Cardiac fibroblast (primary cell): ENCODE measurements around the gene TRNP1.

Source experiments
- DNase-seq, 2 donors: peaks; one replicate each; pipeline versions ENCODE4 v3.0.0 to v3.0.0-alpha.2; 2010; ENCODE audit warnings: low read depth in 2 of 2
- H3K4me3 ChIP-seq, 2 donors: replicated peaks in 1 of 2; 1 replicate in 1 of 2; 2 replicates in 1 of 2; pipeline ENCODE4 v1.5.1; 2011; ENCODE audit warnings: low read depth in 2 of 2, low read length in 2 of 2, mild to moderate bottlenecking in 2 of 2, moderate library complexity in 1 of 2
- CTCF ChIP-seq: IDR thresholded peaks from one replicate; pipeline ENCODE4 v1.5.1; 2011; ENCODE audit warnings: low read depth, mild to moderate bottlenecking, low read length, inconsistent platforms

TRNP1 gene

GRCh38 chr1:27033043-27033746 is 39.7 kb downstream of the TRNP1 start:
- H3K4me3 ChIP-seq: no peak overlapping the region
- no peak for DNase-seq
- no peak for TF ChIP-seq CTCF

- no peak overlapping the region for H3K4me3 ChIP-seq
- no peak for TF ChIP-seq CTCF
- DNase-seq: no peak
Observed at GRCh38 chr1:27035344-27035743, 41.9 kb downstream of the TRNP1 start.

- TF ChIP-seq CTCF: no peak
- DNase-seq: no peak
- H3K4me3 ChIP-seq: no peak overlapping the region
Observed at GRCh38 chr1:27036718-27037117, 43.2 kb downstream of the TRNP1 start.

- no peak for TF ChIP-seq CTCF
- H3K4me3 ChIP-seq: no peak overlapping the region
- DNase-seq: no peak
Observed at GRCh38 chr1:27037518-27037917, 44.0 kb downstream of the TRNP1 start.

GRCh38 chr1:27038020-27038419 is 44.5 kb downstream of the TRNP1 start:
- DNase-seq: no peak
- no peak overlapping the region for H3K4me3 ChIP-seq
- TF ChIP-seq CTCF: no peak

- TF ChIP-seq CTCF: no peak
- DNase-seq: no peak
- H3K4me3 ChIP-seq: no peak overlapping the region
Observed at GRCh38 chr1:27042670-27043069, 49.2 kb downstream of the TRNP1 start.
